OCI-LY3 (cell line): ENCODE results near the gene ARMC9.

ENCODE experiments used
- EZH2phosphoT487 ChIP-seq: fragments of 200-600 bp; shearing (Covaris generic); IDR thresholded peaks from 2 replicates; pipeline ENCODE4 v1.6.1; 2018; ENCODE audit warnings: antibody characterized with exemption, mixed run types, low read depth
- TF ChIP-seq, protein P1 (sequence below): fragments of 200-600, 300-600 bp; sonication (generic); IDR thresholded peaks from 2 replicates; pipeline ENCODE4 v1.5.1; 2014; ENCODE audit warnings: antibody characterized with exemption, low read length, low read depth

- TF ChIP-seq, protein P1, sequence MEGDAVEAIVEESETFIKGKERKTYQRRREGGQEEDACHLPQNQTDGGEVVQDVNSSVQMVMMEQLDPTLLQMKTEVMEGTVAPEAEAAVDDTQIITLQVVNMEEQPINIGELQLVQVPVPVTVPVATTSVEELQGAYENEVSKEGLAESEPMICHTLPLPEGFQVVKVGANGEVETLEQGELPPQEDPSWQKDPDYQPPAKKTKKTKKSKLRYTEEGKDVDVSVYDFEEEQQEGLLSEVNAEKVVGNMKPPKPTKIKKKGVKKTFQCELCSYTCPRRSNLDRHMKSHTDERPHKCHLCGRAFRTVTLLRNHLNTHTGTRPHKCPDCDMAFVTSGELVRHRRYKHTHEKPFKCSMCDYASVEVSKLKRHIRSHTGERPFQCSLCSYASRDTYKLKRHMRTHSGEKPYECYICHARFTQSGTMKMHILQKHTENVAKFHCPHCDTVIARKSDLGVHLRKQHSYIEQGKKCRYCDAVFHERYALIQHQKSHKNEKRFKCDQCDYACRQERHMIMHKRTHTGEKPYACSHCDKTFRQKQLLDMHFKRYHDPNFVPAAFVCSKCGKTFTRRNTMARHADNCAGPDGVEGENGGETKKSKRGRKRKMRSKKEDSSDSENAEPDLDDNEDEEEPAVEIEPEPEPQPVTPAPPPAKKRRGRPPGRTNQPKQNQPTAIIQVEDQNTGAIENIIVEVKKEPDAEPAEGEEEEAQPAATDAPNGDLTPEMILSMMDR: no peak
- TF ChIP-seq EZH2phosphoT487: no peak
Observed at GRCh38 chr2:231259104-231259503, 60.7 kb downstream of the ARMC9 start.
